HG02588 (cell line): ENCODE results near the gene LNX1.
A peak's percentile ranks its signal among the peaks of the same experiment; 100 is the strongest.

Source experiments
- ATAC-seq: cut with Tn5 transposase; IDR thresholded peaks from one replicate; pipeline ENCODE4 v1.9.1; 2021; ENCODE audit warnings: mild to moderate bottlenecking, moderate library complexity; ENCODE audit not compliant: unreplicated experiment

LNX1 gene

DNA sequence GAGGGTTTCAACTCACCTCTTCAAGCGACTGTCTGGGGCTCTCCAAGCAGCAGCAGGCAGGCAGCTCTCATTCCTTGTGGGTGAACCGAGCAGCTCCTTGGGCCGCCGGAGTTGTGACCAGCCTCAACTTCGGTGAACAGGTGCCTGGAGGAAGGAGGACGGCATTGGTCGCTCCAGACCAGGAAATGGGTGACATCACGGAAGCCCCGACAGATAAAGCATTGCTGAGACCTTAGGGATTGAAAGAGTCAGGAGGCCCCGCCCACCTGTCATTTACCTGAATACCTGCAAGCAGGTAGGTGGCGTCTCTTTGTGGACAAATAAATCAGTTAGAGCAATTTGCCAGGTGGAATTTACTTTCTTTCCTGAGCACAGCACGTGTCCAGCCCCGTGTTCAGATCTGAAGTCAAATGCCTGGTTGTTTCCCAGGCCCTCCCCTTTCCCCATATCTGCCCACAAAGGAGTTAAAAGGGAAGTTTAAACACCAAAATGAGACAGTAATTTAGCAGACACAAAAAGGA, at the start of gene LNX1:
Gene LNX1, minus strand, starts transcription at position 115 of the 521 bp plus-strand sequence. CDS start 17,484 bp downstream, outside the sequence.
- no peak for ATAC-seq

DNA sequence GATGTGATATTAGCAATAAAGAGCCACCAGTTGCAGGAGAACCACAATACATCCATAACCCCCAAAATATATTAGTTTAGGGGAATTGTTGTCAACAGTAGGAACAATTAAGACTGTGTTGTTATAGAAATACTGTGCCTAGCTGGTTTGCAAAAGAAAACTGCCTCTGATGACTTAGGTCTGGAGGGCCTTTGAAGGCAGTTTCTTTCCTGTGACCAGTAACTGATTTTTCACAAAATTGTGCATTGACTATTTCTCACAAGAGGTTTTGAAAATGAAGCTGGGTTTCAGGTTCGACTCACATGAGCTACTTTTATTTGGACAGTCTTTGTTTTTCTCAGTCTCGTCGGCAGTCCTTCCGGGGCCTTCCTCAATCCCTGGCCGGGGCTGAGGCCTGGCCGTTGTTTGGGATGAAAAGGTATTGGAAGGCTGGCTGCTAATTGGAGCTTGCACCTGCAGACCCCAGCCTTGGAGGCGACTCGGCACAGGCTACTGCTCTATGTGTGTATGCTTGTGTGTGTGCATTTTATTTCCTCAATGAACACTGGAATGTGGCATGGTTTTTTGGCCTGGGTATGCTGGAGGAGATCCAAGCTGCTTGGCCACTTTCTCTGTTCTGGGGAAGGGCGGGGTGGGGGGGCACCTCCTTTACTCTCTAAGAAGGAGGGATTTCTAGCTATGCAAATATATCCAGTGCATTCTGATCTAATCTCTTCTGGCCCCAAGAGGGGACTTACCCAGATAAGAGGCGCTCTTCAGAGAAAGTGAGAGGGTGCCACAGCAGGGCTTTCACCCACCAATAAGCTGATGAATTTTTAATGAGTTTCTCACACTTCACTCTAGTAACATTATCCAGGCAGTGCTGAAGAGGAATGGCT, 49.5 kb upstream of the LNX1 start:
- ATAC-seq: peak; percentile 74

DNA sequence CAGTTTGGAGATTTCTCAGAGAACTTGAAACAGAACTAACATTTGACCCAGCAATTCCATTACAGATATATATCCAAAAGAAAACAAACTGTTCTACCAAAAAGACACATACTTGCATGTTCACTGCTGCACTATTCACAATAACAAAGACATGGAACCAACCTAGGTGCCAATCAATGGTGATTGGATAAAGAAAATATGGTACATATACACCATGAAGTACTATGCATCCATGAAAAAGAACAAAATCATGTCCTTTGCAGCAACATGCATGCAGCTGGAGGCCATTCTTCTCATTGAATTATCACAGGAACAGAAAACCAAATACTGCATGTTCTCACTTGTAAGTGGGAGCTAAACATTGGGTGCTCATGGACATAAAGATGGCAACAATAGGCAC, 47.6 kb upstream of the LNX1 start:
- ATAC-seq: no peak

DNA sequence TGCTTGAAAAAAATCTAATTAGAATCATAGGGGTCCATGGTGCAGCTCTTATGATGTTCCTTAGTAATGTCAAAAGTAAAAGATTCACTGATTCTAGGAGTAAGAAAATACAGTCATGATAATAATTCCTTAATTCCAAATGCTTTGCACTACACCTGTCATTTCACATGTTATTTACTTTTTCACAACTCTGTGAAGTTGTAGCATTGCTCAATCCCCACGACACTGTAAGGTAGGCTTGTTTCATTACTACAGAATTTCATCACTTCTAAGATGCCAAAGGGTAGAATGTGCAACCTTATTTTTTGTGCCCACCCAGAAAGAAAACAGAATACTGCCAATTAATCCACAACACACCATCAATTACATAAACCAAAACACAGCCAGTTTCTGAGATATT, 46.1 kb upstream of the LNX1 start:
- no peak for ATAC-seq

DNA sequence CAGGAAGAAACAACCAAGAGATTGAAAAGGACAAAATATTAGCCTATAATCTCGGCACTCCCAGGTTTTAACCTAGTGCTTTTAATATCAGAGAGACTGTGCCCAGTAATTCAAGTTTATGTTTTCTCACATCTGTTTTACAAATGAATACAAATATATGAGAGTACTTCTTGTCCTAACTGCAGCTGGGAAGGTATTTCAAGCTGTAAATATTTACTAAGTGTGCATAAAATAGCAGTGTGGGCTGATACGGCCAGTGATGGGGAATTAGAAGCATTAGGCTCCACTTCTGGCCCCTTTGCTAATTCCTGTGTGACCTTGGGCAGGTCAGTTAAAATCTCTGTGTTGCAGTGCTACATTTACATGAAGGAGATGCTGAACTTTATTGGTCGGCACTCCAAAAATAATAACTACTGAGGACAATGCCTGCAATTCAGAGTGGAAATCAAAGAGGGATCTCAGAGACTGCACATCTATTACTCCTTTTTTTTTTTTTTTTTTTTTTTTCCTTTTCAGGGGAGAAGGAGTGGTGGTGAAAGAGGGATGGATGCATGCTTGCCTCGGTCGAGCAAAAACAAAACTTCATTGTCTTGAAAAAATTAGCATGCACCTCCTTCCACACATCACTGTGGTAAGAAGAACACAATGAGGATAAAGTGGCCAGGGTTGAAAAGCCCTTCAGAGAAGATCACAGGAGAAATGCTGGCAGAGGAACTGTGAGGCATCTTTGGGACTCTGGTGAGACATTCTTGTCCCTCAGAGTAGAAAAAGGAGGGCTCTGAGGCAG, 44.6 kb upstream of the LNX1 start:
- ATAC-seq: no peak

DNA sequence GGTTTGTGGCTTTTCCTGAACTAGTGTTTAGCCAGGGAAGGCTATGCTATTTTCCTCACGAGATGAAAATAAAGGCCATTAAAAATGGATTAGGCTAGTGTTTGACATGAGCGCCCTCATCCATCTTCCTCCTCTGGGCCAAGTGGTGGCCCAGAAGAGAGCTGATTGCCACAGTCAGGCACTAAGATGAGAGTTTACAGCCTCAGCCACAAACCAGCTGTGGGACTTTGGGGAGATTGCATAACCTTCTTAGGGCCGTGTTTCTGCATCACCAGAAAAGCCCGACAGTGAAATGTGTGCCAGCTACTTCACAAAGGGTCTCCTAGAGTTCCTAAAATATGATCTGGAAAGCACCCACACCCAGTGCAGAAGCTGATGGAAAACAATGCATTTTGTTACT, 42.3 kb upstream of the LNX1 start:
- no peak for ATAC-seq

DNA sequence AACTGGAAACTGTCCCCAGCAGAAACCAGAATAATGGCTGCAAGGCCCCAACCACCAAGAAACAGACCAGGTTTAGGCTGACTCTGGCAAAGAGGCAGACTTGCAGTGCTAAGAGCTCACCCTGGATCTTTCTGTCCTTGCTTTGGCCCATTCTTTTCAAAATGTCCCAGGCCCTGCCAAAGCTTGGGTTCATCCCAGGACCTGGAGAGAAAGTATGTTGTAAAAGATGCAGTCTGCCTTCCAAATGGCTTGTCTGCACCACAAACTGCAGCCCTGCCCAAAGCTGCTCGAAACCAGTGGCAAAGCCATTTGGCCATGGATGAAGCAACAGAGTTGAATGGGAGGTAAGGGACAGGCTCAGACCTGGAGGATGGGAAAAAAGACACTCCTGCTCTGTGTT, 38.0 kb upstream of the LNX1 start:
- no peak for ATAC-seq

DNA sequence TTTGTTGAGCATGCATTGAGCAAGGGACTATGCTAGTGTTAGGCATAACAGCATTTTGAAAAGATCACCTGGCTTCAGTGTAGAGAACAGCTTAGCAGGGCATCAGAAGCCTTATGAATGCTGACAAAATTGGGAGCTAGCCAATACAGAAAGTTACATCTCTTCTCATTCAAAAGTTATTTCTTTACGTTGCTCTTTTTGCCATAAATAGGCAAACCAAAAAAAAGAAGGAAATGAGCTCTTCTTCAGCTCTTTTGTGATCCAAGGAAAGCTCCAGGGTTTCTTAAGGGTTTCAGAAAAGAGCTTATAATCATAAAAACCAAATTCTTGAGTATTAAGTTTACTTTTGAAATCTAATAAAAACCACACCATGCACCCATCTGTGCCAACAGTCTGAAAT, 35.2 kb upstream of the LNX1 start:
- no peak for ATAC-seq

DNA sequence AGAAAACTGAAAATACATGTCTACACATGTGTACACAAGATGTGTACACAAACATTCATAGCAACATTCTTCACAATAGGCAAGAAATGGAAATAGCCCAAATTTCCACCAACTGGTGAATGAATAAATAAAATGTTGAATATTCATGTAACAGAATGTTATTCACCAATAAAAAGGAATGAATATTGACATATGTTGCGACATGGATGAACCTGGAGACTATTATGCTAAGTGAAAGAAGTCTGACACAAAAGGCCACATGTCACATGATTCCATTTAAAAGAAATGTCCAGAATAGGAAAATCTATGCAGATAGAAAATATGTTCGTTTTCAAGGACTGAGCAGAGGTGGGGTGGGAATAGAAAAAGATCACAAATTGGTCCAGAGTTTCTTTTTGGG, 34.6 kb upstream of the LNX1 start:
- ATAC-seq: no peak

DNA sequence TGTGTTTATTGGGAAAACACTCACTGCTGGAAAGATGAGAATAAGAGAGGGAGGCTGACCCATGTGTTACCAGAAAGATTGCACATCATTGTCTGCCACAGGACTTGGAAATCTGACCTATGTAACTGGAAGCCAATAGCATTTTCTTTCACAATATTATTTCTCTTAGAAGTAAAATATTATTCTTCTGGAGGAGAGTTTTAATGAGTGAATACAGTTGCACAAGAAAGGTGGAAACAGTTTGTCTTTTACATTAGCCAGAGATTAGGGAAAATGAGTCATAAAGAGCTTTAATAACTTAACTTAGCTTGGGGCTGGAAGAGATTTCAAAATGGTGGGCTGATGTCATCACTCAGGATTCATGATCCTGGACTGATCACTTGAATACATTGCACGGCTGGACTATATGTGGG, 31.5 kb upstream of the LNX1 start:
- ATAC-seq: no peak

DNA sequence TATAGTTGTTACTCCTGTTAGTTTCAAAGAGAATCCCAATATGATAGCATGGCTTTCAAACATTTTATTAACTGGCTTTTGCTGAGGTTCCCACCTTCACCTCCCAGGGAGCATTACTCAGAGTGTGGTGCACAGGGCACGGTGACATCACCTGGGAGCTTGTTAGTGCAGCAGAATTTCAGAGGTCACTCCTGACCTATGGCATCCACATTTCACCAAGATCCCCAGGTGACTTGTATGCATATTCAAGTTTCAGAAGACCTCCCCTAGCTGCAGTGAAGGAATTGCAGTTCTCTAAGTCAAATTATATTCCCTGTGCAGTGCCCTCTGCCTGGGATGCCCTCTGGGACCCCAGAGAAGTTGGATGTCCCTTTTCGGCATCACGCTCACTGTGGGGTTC, 29.7 kb upstream of the LNX1 start:
- ATAC-seq: no peak

DNA sequence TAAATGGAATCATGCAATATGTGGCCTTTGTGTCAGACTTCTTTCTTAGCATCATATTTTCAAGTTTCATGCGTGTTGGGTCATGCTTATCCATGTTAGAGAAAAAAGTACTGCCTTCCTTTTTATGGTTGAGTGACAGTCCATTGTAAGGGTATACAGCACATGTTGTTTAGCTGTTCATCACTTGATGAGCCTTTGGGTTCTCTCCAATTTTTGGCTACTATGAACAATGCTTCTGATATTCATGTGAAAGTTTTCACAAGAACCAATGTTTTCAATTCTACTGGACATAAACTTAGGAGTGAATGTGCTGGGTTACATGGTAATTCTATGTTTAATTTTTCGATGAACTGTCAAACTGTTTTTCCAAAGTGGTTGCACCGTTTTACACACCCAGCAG, 28.1 kb upstream of the LNX1 start:
- no peak for ATAC-seq

DNA sequence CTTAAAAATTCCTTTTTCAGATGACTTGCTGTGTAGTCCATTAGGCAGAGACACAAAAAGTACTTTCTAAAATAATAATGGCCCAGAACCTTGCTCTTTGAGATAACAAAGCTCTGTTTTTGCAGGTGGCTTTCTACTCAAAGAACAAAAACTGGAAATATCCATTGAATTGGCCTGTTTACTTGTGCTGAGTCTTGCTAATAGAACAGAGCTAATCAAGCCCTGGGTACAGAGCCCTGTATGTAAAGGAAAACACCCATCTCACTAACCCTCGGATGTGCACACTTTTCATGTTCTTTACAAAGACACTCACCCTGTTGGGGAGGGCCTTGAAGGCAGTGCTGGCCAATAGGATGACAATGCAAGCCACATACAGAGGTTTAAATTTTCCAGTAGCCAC, 27.0 kb upstream of the LNX1 start:
- no peak for ATAC-seq

DNA sequence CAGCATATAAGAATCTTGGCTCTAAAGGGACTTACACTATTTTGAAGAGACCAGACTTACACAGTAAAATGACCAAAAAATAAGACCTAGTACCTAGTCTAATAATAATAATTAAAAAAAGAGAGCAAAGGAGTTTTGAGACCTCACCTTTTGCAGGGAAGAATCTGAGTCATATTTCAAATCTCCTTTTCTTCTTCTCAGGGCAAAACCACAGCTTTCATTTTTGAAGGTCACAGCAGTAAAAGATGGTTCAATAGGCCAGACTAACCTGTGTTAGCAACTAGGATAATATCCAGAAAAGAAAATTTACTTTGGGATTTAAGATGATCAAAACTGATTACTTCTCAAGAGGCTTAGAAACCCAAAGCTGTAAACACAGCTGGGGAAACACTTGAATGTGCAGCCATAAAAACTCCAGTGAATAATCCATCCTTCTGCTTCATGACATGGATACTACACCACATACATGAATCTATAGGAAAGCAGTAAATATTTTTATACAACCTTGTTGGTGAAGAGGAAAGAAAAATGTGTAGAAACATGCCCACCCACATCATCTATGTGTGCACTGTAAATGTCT, 25.9 kb upstream of the LNX1 start:
- ATAC-seq: no peak

DNA sequence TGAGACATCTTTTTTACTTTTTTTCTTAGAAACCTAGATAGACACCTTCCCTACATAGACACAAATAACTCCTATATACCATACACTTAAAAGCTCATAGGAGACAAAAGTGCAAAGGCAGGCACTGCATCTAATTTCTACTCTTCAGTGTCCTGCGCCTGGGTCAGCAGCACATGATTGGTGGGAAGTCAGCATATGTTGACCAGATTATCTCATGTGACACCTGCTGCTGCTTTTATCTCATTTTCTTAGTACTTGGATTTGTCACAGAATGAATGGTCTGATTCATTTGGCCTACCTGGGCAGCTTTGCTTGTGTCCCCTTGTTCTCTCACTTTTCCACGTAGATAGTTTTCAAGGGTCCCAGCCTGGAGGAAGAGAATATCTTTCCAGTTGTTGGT, 24.9 kb upstream of the LNX1 start:
- ATAC-seq: no peak

DNA sequence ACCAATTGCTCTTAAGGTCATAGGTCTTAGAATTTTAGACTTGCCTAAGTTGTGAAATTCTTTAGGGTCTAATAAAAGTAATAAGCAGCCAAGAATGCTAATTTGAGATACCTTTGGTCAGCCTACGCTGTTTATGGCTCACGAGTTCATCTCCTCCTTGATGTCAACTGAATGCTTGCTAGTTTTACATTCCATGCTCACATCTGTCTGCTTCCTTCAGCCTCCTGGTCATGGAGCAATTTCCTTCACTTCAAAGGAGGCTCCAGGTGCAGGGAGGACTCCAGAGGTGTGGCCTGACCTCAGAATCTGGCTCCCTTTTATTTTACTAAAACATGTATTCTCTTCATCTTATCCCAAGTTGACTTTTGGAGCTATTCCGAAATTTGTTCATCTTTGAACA, 23.3 kb upstream of the LNX1 start:
- ATAC-seq: no peak

DNA sequence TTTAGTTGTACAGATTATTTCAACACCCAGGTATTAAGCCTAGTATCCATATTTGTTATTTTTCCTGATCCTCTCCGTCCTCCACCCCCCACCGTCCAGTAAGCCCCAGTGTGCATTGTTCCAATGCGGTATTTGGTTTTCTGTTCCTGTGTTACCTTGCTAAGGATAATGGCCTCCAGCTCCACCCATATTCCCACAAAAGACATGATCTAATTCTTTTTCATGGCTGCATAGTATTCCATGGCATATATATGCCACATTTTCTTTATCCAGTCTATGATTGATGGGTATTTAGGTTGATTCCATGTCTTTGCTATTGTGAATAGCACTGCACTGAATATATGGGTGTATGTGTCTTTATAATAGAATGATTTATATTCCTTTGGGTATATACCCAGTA, 22.1 kb upstream of the LNX1 start:
- no peak for ATAC-seq

DNA sequence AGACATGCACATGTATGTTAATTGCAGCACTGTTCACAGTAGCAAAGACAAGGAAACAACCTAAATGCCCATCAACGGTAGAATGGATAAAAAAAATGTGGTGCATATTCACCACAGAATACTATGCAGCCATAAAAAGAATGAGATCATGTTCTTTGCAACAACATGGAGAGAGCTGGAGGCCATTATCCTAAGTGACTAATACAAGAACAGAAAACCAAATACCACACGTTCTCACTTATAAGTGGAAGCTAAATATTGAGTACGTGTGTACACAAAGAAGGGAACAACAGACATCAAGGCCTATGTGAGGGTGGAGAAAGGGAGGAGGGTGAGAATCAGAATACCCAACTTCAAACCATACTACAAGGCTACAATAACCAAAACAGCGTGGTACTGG, 17.4 kb upstream of the LNX1 start:
- ATAC-seq: no peak

DNA sequence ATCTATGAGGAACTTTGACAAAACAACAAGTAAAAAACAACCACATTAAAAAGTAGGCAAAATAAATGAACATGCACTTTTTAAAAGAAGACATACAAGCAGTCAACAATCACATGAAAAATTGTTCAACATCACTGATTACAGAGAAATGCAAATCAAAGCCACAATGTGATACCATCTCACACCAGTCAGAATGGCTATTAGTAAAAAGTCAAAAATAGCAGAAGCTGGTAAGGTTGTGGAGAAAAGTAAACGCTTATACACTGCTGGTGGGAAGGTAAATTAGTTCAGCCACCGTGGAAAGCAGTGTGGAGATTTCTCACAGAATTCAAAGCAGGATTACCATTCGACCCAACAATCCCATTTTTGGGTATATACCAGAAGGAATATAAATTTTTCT, 17.0 kb upstream of the LNX1 start:
- no peak for ATAC-seq

DNA sequence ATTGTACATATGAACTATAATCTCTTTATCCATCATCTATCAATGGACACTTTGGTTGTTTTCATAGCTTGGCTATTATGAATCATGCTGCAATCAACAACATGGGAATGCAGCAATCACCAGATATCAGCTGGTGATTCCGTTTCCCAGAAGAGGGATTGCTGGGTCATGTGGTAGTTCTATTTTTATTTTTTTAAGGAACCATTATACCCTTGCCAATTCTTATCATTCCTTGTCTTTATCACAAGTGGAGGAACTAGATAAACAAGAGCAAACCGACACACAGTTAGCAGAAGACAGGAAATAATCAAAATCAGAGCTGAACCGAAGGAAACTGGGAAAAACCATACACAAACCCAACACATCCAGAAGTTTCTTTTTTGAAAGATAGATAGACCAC, 14.5 kb upstream of the LNX1 start:
- no peak for ATAC-seq

DNA sequence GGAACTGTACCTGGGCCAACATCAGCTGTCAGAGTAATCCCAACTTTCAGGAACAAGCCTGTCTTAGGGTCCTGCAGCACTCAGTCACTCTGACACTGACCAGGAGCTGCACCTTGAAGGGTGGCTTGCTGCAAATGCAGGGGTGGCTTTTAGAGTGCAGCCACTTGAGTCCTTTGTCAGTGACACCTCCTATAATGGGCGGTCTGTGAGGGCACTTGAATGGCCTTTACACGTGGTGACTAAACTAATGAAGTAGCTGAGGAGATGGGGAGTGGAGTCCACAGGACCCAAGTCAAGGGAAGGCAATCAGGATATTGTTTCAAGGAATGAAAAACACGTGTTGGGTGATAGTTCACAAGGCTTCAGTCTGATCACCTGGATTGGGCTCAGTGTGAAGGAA, 11.1 kb upstream of the LNX1 start:
- no peak for ATAC-seq
